Fibroblast of skin of right biceps (primary cell): ENCODE results near the gene MCTS1.
A peak's percentile ranks its signal among the peaks of the same experiment; 100 is the strongest.
"Not testable (repeated sequence)": the region's sequence is repeated elsewhere in the genome, so short reads cannot be mapped to it uniquely, and the experiment has no call there.

Source experiments
- DNase-seq: peaks from one replicate; pipeline ENCODE4 v3.0.0-alpha.2; 2013

MCTS1 gene

GRCh38 chrX:120629667-120630537, 26.0 kb downstream of the MCTS1 start, which contains the start of gene C1GALT1C1:
Gene C1GALT1C1 (minus strand): TSS chrX:120630054. CDS start chrX:120627166, 2,888 bp downstream.
- DNase-seq = peak; percentile 94

GRCh38 chrX:120638619-120639018, 34.7 kb downstream of the MCTS1 start:
- no peak for DNase-seq

DNA sequence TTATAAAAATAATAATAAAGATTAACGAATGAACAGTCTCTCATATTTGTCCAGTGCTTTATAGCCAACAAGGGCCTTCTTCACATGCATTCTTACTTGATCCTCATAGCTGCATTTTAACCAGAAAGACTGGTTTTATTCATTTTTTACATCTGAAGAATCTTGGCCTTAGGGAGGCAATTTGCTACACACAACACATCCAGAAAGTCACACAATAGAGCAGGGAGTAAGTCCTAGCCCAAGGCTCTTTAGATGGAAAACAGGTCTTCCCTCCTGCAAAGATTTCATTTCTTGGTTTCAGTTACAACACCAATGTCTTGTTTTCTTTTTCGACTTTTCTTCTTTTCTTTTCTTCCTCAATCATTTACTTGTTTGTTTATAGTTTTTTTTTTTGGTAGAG, 39.0 kb downstream of the MCTS1 start:
- DNase-seq = no peak

- no peak for DNase-seq
These were observed 43.2 kb downstream of the MCTS1 start for GRCh38 chrX:120647127-120647526.

- not testable (repeated sequence) for DNase-seq
These were observed 48.4 kb downstream of the MCTS1 start for GRCh38 chrX:120652256-120652655.

- no peak for DNase-seq
These were observed 49.1 kb downstream of the MCTS1 start for GRCh38 chrX:120653000-120653399.

DNA sequence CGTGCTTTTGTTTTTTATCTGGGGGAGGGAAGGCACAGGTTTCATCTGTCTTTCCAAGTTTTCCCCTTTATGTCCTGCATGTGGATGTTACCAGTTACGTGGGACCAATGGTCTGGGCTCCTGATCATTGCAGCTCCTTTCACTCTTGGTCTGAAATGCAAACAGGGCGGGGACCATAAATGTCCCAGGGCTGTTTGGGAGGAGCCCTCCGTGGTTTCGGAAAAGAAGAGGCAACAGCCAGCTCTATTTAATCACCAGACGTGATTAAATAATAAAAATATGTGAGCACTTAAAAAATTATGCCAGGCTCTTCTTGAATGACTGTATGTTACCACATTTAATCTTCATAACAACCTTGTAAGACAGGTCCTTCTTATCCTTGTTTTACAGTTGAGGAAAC, 56.7 kb downstream of the MCTS1 start:
- no peak for DNase-seq
